Sciatic nerve (tissue), 2 donors: ENCODE results near the gene MORN5. TPM values are rescaled to one million over a fixed set of nuclear protein-coding genes. Genes with fewer than 3 reads are reported as not detected.
"Not testable (repeated sequence)": the region's sequence is repeated elsewhere in the genome, so short reads cannot be mapped to it uniquely, and the experiment has no call there.

Experiments used
- ATAC-seq: fragments of 200-7000 bp; cut with Tn5 transposase; one replicate; pipeline ENCODE4 v1.9.1; 2020; ENCODE audit warnings: mild to moderate bottlenecking, moderate library complexity
- DNase-seq: peaks from one replicate; pipeline ENCODE4 v3.0.0-alpha.2; 2020; ENCODE audit warnings: low spot score
- intact Hi-C: fragments of 100-400 bp; cut with DNase I; formaldehyde crosslinking; loops from one replicate; pipeline ENCODE4 v1.14.2; 2022
- total RNA-seq: library from RNA; stranded (reverse); fragmentation: NEBNext Ultra II Directional; extraction: Animal tissue kit (Norgen Biotek cat#: 25700); gene quantifications from one replicate; pipeline ENCODE4 v1.2.1, GENCODE V29; 2021
- donor health status: DM: no; HTN: no; CAD: no.
- donor health status: DM: no; HTN: no; CAD: no.

MORN5 gene
- total RNA-seq, result not detected

DNA sequence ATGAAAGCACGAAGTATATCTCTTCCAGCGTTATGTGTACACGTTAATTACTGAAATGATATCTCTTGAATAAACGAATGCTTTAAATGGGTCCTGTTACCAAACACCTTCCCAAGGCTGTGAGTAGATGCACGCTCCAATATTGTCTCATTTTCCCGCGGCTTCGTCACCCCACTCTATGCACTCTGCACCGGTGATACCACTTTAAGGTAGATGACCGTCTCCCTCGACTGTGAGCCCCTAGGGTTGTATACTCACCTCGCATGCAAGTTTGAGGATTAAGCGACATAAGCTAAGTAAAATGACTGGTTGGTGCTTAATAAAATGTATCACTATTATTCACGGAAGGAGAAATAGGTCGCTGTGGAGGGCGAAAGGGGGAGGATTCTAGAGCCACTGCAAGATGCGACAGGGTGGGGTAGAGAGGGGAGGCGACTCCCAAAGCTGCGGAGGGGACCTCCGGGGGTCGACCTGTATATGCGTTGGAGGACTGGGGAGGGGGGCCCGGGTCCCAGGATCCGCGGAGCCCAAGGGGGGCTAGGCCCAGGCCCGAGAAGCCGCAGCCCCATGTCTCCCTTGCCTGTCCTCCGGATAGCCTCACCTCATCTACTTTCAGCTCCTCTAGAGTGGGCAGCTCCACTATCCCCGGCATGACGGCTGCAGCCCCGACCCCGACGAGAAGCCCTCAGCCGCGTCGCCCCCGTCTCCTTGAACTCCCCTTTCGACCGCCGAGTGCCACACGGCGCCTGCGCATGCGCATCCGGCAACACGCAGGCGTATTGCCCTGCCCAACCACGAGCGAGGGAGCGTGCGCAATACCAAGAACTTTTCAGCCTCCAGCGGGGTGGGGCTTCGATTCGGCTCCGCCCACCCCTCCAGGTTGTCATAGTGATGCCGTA is at the start of gene MORN5, which contains the start of gene NDUFA8:
MORN5 (plus strand) TSS at position 883 of the 899 bp plus-strand sequence. CDS start 65 bp downstream, outside the sequence.
NDUFA8 (minus strand) TSS at position 754 of the 899 bp plus-strand sequence; CDS start at position 652, 102 bp downstream.
- intact Hi-C loops, result no loop called here
- ATAC-seq, result peak; percentile 100
- DNase-seq, result peak; percentile 96

DNA sequence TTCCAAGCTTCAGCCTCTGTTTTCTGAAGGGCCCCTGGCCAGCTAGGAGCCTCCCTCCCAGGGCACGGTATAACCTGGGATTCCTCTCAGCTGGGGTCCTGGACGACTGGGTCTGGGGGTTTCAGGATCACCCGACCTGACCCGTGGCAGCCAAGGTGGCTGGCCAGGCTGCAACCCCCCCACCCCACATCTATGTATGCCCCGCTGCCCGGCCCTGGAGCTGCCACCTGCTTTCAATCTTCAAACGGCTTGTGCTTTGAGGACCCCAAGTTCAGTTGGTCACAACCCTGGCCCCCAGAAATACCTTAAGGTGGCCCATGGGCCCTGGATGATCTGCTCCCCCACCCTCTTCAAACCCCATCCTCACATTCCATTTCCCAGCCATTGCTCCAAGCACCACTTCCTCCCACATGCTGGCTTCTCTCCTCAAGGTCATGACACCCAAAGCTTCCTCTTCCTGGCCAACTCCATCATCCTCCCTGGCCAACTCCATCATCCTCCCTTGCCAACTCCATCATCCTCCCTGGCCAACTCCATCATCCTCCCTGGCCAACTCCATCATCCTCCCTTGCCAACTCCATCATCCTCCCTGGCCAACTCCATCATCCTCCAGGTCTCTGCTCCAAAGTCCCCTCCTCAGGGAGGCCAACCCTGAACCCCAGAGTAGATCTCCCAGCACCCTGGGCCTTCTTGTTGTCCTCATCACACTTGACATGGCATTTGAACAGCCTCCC is 49.4 kb upstream of the MORN5 start:
- no peak for ATAC-seq
- intact Hi-C loops, result no loop called here
- no peak for DNase-seq

GRCh38 chr9:122111413-122112085 is 48.2 kb upstream of the MORN5 start:
- DNase-seq (no peak), ATAC-seq (no peak)
- intact Hi-C loops, result no loop called here

- no peak for ATAC-seq
- DNase-seq, result no peak
- intact Hi-C loops, result no loop called here
These were observed 47.5 kb upstream of the MORN5 start for GRCh38 chr9:122112238-122112637.

- DNase-seq (no peak), ATAC-seq (no peak)
- intact Hi-C loops, result no loop called here
These were observed 46.1 kb upstream of the MORN5 start for GRCh38 chr9:122113574-122113973.

DNA sequence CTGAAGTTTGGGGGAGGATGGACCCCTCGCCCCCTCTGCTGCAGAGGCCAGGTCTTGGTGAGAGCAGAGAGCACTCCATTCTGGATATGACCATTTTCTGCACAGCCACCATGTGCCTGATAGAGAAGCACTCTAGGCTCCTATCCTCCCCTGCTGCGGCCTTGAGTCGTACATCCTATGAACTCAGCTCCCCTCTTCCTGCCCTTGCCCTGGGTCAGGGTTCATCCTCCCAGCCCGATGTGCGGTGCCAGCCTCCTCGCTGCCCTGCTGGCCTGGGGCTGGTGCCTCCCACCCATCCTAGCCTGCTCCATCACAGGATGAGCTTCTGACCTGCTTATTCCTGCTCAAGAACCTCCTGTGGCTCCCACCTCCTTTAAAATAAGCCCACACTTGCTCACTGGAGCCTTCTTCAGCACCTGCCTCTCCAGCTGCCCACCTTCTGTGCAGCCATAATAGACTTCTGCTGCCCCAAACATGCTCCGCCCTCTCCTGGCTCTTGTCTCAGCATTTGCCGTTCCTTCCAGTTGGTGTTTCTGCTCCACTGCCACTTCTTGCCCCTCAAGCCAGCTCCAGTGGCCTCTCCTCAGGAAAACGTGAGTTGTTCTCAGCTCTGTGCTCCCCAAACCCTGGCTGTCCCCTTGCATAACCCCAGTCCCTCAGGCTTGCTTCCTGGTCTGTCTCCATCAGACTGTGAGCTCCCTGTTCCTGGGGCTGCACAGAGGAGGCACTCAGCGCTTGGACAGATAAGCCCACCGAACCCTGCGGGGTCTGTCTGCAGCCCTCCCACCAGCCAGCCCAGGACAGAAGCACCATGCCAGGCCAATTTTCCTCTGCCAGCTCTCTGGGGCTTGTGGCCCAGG is 44.3 kb upstream of the MORN5 start:
- no peak for DNase-seq
- no peak for ATAC-seq
- intact Hi-C loops, result no loop called here

DNA sequence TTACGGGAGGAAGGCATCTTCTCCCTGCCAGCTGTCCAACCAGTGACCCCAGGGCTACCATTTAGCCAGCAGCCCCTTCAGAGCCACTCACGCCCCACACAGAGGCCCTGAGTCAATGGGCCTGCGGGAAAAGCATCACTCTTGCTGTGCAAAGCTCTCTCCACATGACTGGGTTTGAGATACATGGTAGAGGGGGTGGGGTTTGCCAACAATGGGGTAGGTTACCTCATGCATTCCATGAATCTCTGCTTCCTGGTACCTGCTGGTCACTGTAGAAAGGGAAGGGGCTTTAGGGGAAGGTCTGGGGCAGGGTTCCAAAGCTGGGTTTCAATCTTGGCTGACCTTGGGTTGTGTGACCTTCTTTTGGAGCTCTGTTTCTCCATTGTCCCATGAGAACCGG is 43.7 kb upstream of the MORN5 start:
- intact Hi-C loops, result no loop called here
- no peak for ATAC-seq
- no peak for DNase-seq

- intact Hi-C loops, result no loop called here
- no peak for DNase-seq
- no peak for ATAC-seq
These were observed 43.1 kb upstream of the MORN5 start for GRCh38 chr9:122116448-122117173.

GRCh38 chr9:122117241-122117640 is 42.5 kb upstream of the MORN5 start:
- ATAC-seq, DNase-seq, intact Hi-C loops: not testable (repeated sequence)

GRCh38 chr9:122118343-122119165 is 41.2 kb upstream of the MORN5 start:
- no peak for ATAC-seq
- no peak for DNase-seq
- intact Hi-C loops, result no loop called here

- DNase-seq (no peak), ATAC-seq (no peak)
- intact Hi-C loops, result no loop called here
These were observed 40.6 kb upstream of the MORN5 start for GRCh38 chr9:122119166-122119521.

- intact Hi-C loops, result no loop called here
- ATAC-seq (no peak), DNase-seq (no peak)
These were observed 40.0 kb upstream of the MORN5 start for GRCh38 chr9:122119721-122120120.

DNA sequence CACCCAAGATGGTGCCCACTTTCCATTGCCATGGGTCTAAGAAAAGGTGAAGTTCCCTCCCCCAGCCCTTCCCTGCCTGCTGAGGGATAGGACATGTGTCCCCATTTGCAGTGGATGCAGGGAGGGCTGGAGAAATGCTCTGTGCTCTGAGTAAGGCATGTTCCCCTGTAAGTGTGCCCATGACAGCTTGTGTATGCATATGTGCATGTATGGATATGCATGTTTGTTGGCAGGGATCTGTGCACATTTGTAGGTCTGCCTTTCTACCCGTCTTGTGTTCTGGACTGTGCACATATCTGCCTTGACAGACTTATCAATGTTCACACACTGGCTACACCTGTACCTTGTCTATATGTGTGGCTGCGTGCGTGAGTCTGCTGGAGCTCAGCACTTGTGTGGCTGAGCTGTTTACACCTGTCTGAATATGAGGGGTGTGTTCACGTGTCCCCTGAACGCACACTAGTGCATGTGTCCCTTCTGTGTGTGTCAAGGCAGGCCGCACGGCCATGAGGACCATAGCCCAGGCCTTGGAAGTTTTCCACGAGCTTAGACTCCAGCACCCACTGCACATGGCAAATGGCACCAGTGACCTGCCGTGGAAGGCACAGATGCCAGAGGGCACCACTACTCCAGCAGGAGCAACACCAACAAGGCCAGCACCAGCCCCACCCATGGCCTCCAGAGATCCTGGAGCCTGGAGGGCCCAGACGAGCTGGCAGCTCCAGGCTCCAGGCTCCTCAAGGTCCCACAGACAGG is 39.2 kb upstream of the MORN5 start:
- ATAC-seq (no peak), DNase-seq (no peak)
- intact Hi-C loops, result no loop called here

- DNase-seq (no peak), ATAC-seq (no peak)
- intact Hi-C loops, result no loop called here
These were observed 38.3 kb upstream of the MORN5 start for GRCh38 chr9:122121391-122121790.

DNA sequence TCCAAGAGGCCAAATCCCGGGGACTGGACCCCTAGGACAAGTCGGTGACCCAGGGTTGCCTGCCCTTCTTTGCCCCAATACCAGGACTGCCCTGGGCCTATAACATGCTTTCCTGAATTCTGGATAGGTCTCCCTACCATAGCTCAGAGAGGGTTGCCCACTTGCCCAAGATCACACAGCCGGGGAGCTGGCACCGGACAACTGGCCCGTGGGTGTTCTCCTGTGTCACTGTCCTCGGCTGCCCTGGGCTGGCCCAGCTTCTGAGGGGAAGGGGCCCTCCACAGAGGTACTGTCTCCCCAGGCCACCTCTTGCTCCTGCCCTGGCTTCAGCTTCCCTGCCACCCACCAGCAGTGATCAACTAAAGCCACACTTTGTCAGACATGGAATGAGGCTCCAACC is 37.8 kb upstream of the MORN5 start:
- intact Hi-C loops, result no loop called here
- DNase-seq (no peak), ATAC-seq (no peak)

DNA sequence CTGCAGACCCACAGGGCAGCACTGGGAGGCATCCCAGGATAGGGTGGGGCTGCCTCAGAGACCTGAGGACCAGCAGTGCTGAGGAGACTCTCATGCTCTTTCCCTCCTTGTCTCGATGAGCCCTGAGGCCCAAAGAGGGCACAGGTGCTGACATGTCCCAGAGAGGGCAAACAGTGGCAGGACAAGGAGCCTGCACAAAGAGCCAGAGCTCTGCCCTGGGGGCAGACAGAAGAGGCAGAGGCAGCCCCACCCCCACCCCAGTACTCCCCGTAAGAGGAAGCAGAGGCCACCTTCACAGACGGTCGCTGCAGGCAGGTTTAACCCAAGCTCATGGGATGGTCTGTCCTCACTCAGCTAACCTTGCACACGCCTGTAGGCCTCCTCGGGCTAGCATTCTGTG is 37.2 kb upstream of the MORN5 start:
- intact Hi-C loops, result no loop called here
- DNase-seq (no peak), ATAC-seq (no peak)
